Hematopoietic multipotent progenitor cell treated with erythropoietin and hydrocortisone succinate and interleukin-3 and kit ligand, for 17 days (in vitro differentiated cells): ENCODE measurements around the gene CD48.
A peak's percentile ranks its signal among the peaks of the same experiment; 100 is the strongest.
"Not testable (repeated sequence)": the region's sequence is repeated elsewhere in the genome, so short reads cannot be mapped to it uniquely, and the experiment has no call there.

Experiments used
- DNase-seq: peaks from one replicate; pipeline ENCODE4 v3.0.0-alpha.2; 2015; ENCODE audit warnings: low spot score

CD48 gene

GRCh38 chr1:160712525-160713080, 981 bp upstream of the CD48 start:
- DNase-seq = not testable (repeated sequence)

- DNase-seq = no peak
Measured at GRCh38 chr1:160711276-160711601, 383 bp downstream of the CD48 start.

GRCh38 chr1:160710517-160711252, 937 bp downstream of the CD48 start:
- no peak for DNase-seq

GRCh38 chr1:160709715-160710114, 1.9 kb downstream of the CD48 start:
- no peak for DNase-seq

GRCh38 chr1:160708801-160709200, 2.8 kb downstream of the CD48 start:
- no peak for DNase-seq

GRCh38 chr1:160708118-160708517, 3.5 kb downstream of the CD48 start:
- DNase-seq = no peak

GRCh38 chr1:160707236-160708064, 4.2 kb downstream of the CD48 start:
- no peak for DNase-seq

- DNase-seq = no peak
Measured at GRCh38 chr1:160706526-160707235, 4.9 kb downstream of the CD48 start.

GRCh38 chr1:160705742-160706141, 5.9 kb downstream of the CD48 start:
- no peak for DNase-seq

GRCh38 chr1:160705212-160705621, 6.4 kb downstream of the CD48 start:
- DNase-seq = not testable (repeated sequence)

- no peak for DNase-seq
Measured at GRCh38 chr1:160704250-160704649, 7.4 kb downstream of the CD48 start.

GRCh38 chr1:160702100-160702499, 9.5 kb downstream of the CD48 start:
- DNase-seq = no peak

GRCh38 chr1:160692390-160692789, 19.2 kb downstream of the CD48 start:
- DNase-seq = not testable (repeated sequence)

- DNase-seq = no peak
Measured at GRCh38 chr1:160685266-160685665, 26.4 kb downstream of the CD48 start.

GRCh38 chr1:160682983-160683865, 28.4 kb downstream of the CD48 start:
- DNase-seq = no peak

GRCh38 chr1:160681891-160682140, 29.8 kb downstream of the CD48 start:
- DNase-seq = no peak

- peak; percentile 25 for DNase-seq
Measured at GRCh38 chr1:160681066-160681890, 30.3 kb downstream of the CD48 start.

GRCh38 chr1:160680399-160680798, 31.2 kb downstream of the CD48 start:
- DNase-seq = no peak

GRCh38 chr1:160679893-160680292, 31.7 kb downstream of the CD48 start:
- no peak for DNase-seq

- no peak for DNase-seq
Measured at GRCh38 chr1:160676869-160677597, 34.6 kb downstream of the CD48 start.
